ENCODE data around the gene LMO7. TPM values are rescaled to one million over a fixed set of nuclear protein-coding genes. Genes with fewer than 3 reads are reported as not detected.

Gene LMO7
- total RNA-seq, 1 experiment from 2014 or later = 20.4 TPM

DNA sequence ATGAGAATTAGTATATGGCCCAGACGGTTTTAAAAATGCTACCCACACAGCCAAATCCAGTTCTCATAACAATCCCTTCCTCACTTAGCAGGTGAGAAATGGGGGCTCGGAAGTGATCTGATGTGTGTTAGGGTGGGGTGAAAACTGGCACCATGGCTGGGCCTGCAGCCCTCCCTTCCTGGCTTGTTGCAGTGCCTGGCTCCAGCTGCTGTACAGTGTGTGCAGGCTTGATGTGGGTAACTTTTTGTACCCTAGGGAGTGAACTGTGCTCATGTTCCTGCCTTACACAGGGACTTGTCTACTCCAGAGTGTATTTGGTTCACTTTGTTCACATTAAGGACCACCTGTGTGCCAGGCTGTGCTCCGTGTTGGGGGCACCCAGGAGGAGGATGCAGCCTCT lies 177.2 kb downstream of the LMO7 start:
- peaks cover 0 to 3% of the 10 kb centered on the region in 2 experiments; a peak in 1 of 4 replicates for H3K4me1 Mint-ChIP-seq
- no peaks in the 10 kb centered on the region for H3K9me3 Mint-ChIP-seq
- Histone ChIP-seq H3K56ac (ENCODE audit: insufficient read length, low read depth, low read length) (no peak overlapping the region), H3K23me2 (ENCODE audit: insufficient read length, low read depth, low read length, poor library complexity, severe bottlenecking) (no peaks in the 10 kb centered on the region), H3K18ac (ENCODE audit: insufficient read length, low read depth, low read length) (no peak overlapping the region), H4K8ac (replicated peaks; ENCODE audit: insufficient read length, low read depth, low read length) (no peak overlapping the region), H2BK15ac (ENCODE audit: low read depth, low read length) (no peak overlapping the region), H3K79me2 (ENCODE audit: insufficient read depth, low read length) (no peaks in the 10 kb centered on the region), H4K20me1 (ENCODE audit: control insufficient read depth, insufficient read depth, insufficient read length) (no peaks in the 10 kb centered on the region), H3T11ph (ENCODE audit: low read length) (no peak overlapping the region), H2BK20ac (ENCODE audit: low read depth, low read length, poor library complexity, severe bottlenecking) (no peak overlapping the region), H3K4ac (ENCODE audit: low read depth, low read length) (no peak overlapping the region), H3K27me3 (ENCODE audit: insufficient read depth, low read length) (no peaks in the 10 kb centered on the region; the same call in 1 of the 2 replicates), H3K4me2 (ENCODE audit: insufficient read depth, insufficient read length, low read length) (no peak overlapping the region), H3K27ac (ENCODE audit: insufficient read length, low read depth, low read length) (no peak overlapping the region), H3K79me1 (ENCODE audit: insufficient read depth, low read depth, low read length, poor library complexity, severe bottlenecking) (no peaks in the 10 kb centered on the region), H3K9me3 (ENCODE audit: control insufficient read depth, low read depth, low read length) (no peaks in the 10 kb centered on the region), H4K91ac (ENCODE audit: insufficient read length, low read depth, low read length) (no peak overlapping the region), H2BK5ac (ENCODE audit: insufficient read length, low read length) (no peak overlapping the region), H2AK5ac (ENCODE audit: insufficient read length, low read length) (no peak overlapping the region), H3K9ac (ENCODE audit: extremely low read depth, insufficient read length, low read length) (no peak overlapping the region), H2BK120ac (ENCODE audit: low read depth, low read length, poor library complexity, severe bottlenecking) (no peak overlapping the region), H2AFZ (ENCODE audit: low read length) (no peak overlapping the region), H3K14ac (ENCODE audit: insufficient read depth, low read length) (no peak overlapping the region), H4K5ac (ENCODE audit: insufficient read length, low read depth, low read length) (no peak overlapping the region), H2BK12ac (ENCODE audit: insufficient read length, low read depth, low read length) (no peak overlapping the region), H3K23ac (ENCODE audit: insufficient read length, low read depth, low read length) (no peak overlapping the region), H3K4me1 (ENCODE audit: insufficient read depth, low read length) (no peaks in the 10 kb centered on the region; the same call in 1 of the 2 replicates)
- no peaks in the 10 kb centered on the region for H3K36me3 Mint-ChIP-seq (ENCODE audit: insufficient read depth in 1 of 3, low read depth in 3 of 3)
- peak overlapping the region in 1 of 3 experiments; percentile 37; a peak in 1 of 7 replicates for H3K27ac Mint-ChIP-seq
- no CpG with 5 or more reads among the region's 3 CpGs for WGBS (ENCODE audit: extremely low coverage, insufficient read length, low lambda C conversion rate)
- DNase-seq = no peak
- no peaks in the 10 kb centered on the region for H3K27me3 Mint-ChIP-seq (ENCODE audit: low read depth)
- no peak overlapping the region for H3K4me3 Mint-ChIP-seq
- TF ChIP-seq, protein P1, sequence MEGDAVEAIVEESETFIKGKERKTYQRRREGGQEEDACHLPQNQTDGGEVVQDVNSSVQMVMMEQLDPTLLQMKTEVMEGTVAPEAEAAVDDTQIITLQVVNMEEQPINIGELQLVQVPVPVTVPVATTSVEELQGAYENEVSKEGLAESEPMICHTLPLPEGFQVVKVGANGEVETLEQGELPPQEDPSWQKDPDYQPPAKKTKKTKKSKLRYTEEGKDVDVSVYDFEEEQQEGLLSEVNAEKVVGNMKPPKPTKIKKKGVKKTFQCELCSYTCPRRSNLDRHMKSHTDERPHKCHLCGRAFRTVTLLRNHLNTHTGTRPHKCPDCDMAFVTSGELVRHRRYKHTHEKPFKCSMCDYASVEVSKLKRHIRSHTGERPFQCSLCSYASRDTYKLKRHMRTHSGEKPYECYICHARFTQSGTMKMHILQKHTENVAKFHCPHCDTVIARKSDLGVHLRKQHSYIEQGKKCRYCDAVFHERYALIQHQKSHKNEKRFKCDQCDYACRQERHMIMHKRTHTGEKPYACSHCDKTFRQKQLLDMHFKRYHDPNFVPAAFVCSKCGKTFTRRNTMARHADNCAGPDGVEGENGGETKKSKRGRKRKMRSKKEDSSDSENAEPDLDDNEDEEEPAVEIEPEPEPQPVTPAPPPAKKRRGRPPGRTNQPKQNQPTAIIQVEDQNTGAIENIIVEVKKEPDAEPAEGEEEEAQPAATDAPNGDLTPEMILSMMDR (conservative IDR thresholded peaks at IDR 0.05) = no peak
